ENCODE measurements around the gene NRXN2.

NRXN2 gene

GRCh38 chr11:64758330-64759079 lies 35.5 kb upstream of the NRXN2 start:
- no peak for DNase-seq

- no peak for DNase-seq
These were observed 34.7 kb upstream of the NRXN2 start for GRCh38 chr11:64757549-64758329.

- no peak for DNase-seq
These were observed 32.8 kb upstream of the NRXN2 start for GRCh38 chr11:64755681-64756361.

DNA sequence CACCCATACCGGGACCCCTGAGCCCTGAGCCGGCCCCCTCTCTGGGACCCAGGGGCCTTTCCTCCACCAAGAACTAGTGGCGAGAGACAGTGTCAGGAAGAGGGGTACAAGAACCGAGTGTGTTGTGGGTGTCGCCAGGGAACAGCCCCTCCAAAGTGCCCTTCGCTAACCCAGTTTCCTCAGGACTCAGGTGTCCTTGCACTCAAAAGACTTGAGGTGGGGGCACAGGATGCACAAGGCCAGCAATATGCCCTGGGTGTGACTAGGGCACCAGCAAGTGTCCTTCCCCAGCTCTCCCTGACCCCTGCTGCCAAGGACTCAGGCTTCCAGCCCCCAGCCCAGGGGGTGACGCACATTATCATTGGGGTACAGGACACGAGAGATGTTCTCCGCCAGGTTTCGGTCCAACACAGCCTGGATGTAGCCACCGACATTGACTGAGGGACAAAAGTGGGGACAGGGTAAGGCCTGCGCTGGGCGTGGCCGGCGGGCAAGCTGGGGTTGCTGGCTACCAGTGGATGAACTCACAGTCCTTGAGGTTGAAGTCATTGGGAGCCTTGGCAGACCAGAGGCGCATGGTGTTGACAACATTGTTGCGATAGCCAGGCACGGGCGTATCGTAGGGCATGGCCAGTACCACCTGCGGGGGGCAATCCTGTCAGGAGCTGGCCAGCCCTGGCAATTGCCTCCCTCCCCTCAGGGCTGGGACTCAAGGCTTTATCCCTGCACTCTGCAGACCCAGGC lies 32.1 kb upstream of the NRXN2 start:
- no peak for DNase-seq

GRCh38 chr11:64754124-64754918 lies 31.3 kb upstream of the NRXN2 start:
- no peak for DNase-seq

- no peak for DNase-seq
These were observed 30.6 kb upstream of the NRXN2 start for GRCh38 chr11:64753380-64754123.

DNA sequence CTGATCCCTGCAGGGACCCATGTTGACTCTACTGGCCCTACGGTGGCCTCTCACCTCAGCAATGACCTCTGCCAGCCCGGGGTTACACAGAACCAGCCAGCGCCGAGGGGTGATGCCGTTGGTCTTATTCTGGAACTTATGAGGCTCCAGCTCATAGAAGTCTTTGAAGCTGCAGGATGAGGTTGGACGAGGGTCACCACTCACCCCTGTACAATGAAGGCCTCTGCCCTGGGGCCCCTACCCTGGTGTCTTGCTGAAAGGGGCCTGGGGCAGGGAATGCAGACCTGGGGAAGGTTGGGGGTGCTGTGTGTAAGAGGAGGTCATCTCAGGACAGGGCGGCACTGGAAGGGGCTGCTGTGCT lies 30.0 kb upstream of the NRXN2 start:
- DNase-seq: no peak

DNA sequence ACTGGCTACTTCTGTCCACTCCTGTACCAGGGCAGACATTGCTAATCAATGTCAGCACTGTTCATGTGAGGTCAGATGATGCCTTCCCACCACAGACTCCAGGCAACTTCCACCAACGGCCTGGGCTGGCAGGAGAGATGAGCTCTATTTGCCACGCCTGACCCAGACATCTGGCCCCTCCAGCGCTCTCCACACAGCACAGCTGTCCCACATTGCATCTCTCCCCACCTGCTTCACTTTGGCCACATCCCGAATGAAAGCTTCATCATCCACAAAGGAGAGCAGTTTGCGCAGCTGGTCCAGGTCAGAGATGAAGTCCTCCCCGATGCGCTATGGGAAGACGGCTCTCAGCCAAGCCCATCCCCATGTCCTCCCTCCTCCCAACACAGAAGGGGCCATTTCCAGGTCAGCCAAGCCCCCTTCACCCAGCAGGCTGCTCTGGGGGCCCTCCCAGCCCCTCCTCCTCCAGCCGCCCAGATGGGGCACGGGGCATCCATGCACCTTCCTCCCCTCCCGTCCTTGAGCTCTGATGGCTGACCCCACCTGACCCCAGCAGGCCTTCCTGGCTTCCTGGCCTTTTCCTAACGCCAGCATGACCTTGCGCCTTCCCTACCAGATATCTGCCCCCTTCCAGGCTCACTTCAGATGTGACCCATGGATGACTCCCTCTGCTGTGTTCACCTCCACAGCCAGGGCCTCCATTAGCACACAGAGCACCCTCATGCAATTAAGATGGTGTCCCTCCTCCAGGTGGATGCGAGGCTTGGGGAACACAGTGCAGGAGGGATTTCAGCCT lies 29.4 kb upstream of the NRXN2 start:
- no peak for DNase-seq

DNA sequence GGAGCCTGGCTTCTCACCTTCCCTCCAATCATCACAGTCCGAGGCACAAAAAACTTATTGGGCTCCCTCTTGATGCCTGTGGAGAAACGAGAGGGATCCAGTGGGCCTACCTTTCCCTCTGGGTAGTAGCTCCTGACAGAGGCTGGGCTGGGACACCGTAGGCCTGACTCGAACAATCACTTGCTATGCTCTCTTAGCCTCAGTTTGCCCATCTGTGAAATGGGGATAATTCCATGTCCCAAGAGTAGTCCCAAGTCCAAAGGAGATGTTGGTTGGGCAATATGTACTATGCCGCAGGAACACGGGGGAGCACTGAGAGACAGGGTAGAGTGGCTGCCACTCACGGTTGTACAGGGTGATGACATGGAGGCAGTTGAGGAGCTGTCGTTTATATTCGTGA lies 28.6 kb upstream of the NRXN2 start:
- no peak for DNase-seq

DNA sequence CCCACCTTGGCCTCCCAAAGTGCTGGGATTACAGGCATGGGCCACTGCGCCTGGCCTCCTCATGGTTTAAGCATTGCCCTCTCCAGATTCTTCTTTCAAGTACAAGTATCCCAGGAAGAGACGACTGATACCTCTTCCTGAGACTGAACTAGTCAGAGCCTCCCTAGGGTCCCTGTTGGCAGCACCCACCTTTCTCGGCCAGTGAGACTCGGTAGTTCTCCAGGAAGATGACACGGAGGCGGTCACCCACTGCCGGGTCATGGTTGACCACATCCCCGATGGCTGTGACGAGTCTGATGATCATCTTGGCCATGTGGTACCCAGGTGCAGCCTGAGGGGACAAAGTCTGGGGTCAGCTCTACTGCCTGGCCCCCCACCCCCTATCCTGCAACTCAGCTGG lies 28.1 kb upstream of the NRXN2 start:
- DNase-seq: no peak

- DNase-seq: no peak
These were observed 27.5 kb upstream of the NRXN2 start for GRCh38 chr11:64750361-64751054.

- no peak for DNase-seq
These were observed 25.1 kb upstream of the NRXN2 start for GRCh38 chr11:64747961-64748665.

- no peak for DNase-seq
These were observed 23.5 kb upstream of the NRXN2 start for GRCh38 chr11:64746486-64746885.

DNA sequence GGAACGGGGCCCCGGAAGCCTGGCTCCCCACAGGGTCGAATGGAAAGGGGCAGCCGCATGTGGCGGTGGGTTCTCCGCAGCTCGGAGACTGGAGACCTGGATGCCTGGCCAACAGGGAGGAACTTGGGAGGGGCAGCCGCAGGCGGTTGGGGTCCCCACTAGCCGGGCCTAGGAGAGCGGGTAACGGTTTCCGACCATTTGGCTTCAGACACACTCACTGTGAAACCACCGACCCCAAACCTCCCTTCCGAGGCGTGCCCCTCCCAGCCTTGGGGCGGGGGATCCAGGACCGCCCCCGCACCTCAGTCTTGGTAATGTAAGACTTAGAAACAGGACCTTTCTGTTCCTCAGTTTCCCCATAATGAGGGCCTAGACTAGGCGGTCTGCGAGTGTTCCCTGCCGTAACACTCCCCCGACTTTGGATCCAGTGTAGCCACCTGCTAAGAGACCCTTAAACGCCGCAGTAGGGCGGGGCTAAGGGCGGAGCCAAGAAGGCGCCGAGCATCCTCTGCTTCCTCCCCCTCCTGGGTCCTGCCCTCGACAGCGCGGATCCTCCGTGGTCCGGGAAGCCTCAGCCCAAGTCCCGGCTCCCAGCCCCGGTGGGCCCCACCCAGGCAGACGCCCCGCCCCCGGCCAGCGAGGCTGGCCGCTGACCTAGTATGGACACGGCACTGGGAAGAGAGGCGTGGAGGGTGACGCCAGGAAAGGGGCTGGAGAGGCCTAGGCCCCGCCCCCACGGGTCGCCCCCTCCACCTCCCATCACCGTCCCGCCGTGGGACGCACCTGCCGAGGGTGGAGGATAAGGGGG lies 22.7 kb upstream of the NRXN2 start:
- no peak for DNase-seq

GRCh38 chr11:64745189-64745520 lies 22.2 kb upstream of the NRXN2 start:
- DNase-seq: no peak

- no peak for DNase-seq
These were observed 21.7 kb upstream of the NRXN2 start for GRCh38 chr11:64744544-64745188.

GRCh38 chr11:64743591-64744543 lies 20.9 kb upstream of the NRXN2 start, which contains the start of gene RASGRP2:
Gene RASGRP2 (minus strand): TSS chr11:64744142. CDS start chr11:64742866, 1,276 bp downstream.
- peak; percentile 27 for DNase-seq

All from NCI-H748 treated with DMSO at 0.1 percent for 48 hours (cell line).